ENCODE measurements around the gene ZBTB37.

The ZBTB37 gene

DNA sequence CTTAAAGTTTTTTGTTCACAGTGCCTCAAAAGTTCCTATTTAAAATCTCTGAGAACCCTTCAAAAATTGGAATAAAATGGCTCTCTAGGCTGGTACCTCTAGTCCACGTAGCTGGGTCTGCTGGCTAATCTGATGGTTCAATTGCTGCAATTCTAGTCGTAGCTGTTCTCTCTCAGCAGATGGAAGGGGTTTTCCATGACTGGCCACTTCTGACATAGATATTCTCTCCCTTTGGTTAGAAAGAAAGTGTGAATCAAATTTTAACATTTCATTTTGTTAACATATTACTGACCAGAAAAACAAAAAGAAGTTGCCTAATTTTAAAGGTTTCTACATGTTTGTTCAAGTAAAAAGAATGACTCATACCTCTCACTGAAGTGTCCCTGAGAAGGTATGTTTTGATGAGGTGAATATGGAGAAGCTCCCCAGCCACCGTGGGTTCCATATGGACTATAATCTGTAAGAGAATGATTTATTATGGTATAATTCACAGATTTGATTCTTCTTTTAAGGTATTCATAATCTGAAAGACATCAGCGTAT lies 78.3 kb downstream of the ZBTB37 start:
- TF ChIP-seq, protein P1, sequence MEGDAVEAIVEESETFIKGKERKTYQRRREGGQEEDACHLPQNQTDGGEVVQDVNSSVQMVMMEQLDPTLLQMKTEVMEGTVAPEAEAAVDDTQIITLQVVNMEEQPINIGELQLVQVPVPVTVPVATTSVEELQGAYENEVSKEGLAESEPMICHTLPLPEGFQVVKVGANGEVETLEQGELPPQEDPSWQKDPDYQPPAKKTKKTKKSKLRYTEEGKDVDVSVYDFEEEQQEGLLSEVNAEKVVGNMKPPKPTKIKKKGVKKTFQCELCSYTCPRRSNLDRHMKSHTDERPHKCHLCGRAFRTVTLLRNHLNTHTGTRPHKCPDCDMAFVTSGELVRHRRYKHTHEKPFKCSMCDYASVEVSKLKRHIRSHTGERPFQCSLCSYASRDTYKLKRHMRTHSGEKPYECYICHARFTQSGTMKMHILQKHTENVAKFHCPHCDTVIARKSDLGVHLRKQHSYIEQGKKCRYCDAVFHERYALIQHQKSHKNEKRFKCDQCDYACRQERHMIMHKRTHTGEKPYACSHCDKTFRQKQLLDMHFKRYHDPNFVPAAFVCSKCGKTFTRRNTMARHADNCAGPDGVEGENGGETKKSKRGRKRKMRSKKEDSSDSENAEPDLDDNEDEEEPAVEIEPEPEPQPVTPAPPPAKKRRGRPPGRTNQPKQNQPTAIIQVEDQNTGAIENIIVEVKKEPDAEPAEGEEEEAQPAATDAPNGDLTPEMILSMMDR (IDR thresholded peaks at IDR 0.05; ENCODE audit: extremely low read depth, insufficient read depth, missing control alignments) = no peak
- no peak for DNase-seq (ENCODE audit: low spot score)
- in situ Hi-C loops (cut with MboI; ENCODE audit: low pct_unique_long_range_greater_than_20kb, low sequenced_read_pairs, unreplicated experiment) = no loop called here

DNA sequence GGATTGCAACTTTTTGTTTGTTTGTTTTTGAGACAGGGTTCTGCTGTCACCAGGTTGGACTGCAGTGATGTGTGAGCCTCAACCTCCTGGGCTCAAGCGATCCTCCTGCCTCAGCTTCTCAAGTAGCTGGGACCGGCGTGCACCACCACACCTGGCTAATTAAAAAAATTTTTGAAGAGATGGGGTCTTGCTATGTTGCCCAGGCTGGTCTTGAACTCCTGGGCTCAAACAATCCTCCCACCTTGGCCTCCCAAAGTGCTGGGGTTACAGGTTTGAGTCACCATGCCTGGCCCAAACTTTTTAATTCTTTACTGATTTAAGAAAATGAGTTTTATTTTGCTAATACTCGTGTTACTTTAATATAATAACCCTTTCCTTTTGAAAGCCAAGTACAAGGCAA lies 80.4 kb downstream of the ZBTB37 start:
- in situ Hi-C loops (cut with MboI; ENCODE audit: low pct_unique_long_range_greater_than_20kb, low sequenced_read_pairs, unreplicated experiment) = no loop called here
- no peak for DNase-seq (ENCODE audit: low spot score)
- TF ChIP-seq, protein P1 (IDR thresholded peaks at IDR 0.05; ENCODE audit: extremely low read depth, insufficient read depth, missing control alignments) = no peak
